GM12872 (cell line): ENCODE measurements around the gene KAZN.

Experiments
- CTCF ChIP-seq: IDR thresholded peaks from 3 replicates; pipeline ENCODE4 v1.5.1; 2011; ENCODE audit warnings: low read depth, mild to moderate bottlenecking, low read length, moderate library complexity; ENCODE audit not compliant: insufficient read depth

Gene KAZN

GRCh38 chr1:15100880-15101760, 502.6 kb downstream of the KAZN start:
- no peak for TF ChIP-seq CTCF

GRCh38 chr1:15101801-15102200, 503.3 kb downstream of the KAZN start:
- no peak for TF ChIP-seq CTCF

- TF ChIP-seq CTCF, result no peak
Measured at GRCh38 chr1:15102646-15103045, 504.2 kb downstream of the KAZN start.

- no peak for TF ChIP-seq CTCF
Measured at GRCh38 chr1:15103211-15103610, 504.7 kb downstream of the KAZN start.

GRCh38 chr1:15103906-15104305, 505.4 kb downstream of the KAZN start:
- no peak for TF ChIP-seq CTCF

- no peak for TF ChIP-seq CTCF
Measured at GRCh38 chr1:15104768-15105167, 506.3 kb downstream of the KAZN start.

GRCh38 chr1:15106608-15107007, 508.1 kb downstream of the KAZN start:
- TF ChIP-seq CTCF, result no peak
